Measurements from ENCODE around the gene PHACTR1.
"Not testable (repeated sequence)": the region's sequence is repeated elsewhere in the genome, so short reads cannot be mapped to it uniquely, and the experiment has no call there.

PHACTR1 gene

GRCh38 chr6:12749531-12750379 is 33.2 kb downstream of the PHACTR1 start:
- no peak for DNase-seq (ENCODE audit: low read depth in 2 of 2)

- DNase-seq (ENCODE audit: low read depth in 2 of 2) = no peak
Measured at GRCh38 chr6:12750416-12750815, 33.8 kb downstream of the PHACTR1 start.

GRCh38 chr6:12751694-12752325 is 35.2 kb downstream of the PHACTR1 start:
- peak; percentile 18 to 40 for DNase-seq (ENCODE audit: low read depth in 2 of 2)

GRCh38 chr6:12753036-12753435 is 36.5 kb downstream of the PHACTR1 start:
- DNase-seq (ENCODE audit: low read depth in 2 of 2) = no peak

- DNase-seq (ENCODE audit: low read depth in 2 of 2) = no peak
Measured at GRCh38 chr6:12760226-12760625, 43.7 kb downstream of the PHACTR1 start.

GRCh38 chr6:12760911-12761310 is 44.3 kb downstream of the PHACTR1 start:
- no peak for DNase-seq (ENCODE audit: low read depth in 2 of 2)

GRCh38 chr6:12761376-12762115 is 45.0 kb downstream of the PHACTR1 start:
- no peak for DNase-seq (ENCODE audit: low read depth in 2 of 2)

- not testable (repeated sequence) for DNase-seq (ENCODE audit: low read depth in 2 of 2)
Measured at GRCh38 chr6:12762731-12763434, 46.3 kb downstream of the PHACTR1 start.

GRCh38 chr6:12766365-12766764 is 49.8 kb downstream of the PHACTR1 start:
- no peak for DNase-seq (ENCODE audit: low read depth in 2 of 2)

- DNase-seq (ENCODE audit: low read depth in 2 of 2) = no peak
Measured at GRCh38 chr6:12767016-12767415, 50.4 kb downstream of the PHACTR1 start.

GRCh38 chr6:12769556-12770256 is 53.1 kb downstream of the PHACTR1 start:
- DNase-seq (ENCODE audit: low read depth in 2 of 2) = no peak

GRCh38 chr6:12772416-12772815 is 55.8 kb downstream of the PHACTR1 start:
- DNase-seq (ENCODE audit: low read depth in 2 of 2) = no peak

- DNase-seq (ENCODE audit: low read depth in 2 of 2) = no peak
Measured at GRCh38 chr6:12776291-12776690, 59.7 kb downstream of the PHACTR1 start.

- DNase-seq (ENCODE audit: low read depth in 2 of 2) = no peak
Measured at GRCh38 chr6:12779772-12780171, 63.2 kb downstream of the PHACTR1 start.

- DNase-seq (ENCODE audit: low read depth in 2 of 2) = no peak
Measured at GRCh38 chr6:12782136-12782535, 65.6 kb downstream of the PHACTR1 start.

- DNase-seq (ENCODE audit: low read depth in 2 of 2) = no peak
Measured at GRCh38 chr6:12785301-12785700, 68.7 kb downstream of the PHACTR1 start.

- no peak for DNase-seq (ENCODE audit: low read depth in 2 of 2)
Measured at GRCh38 chr6:12785921-12786320, 69.4 kb downstream of the PHACTR1 start.

GRCh38 chr6:12791371-12791770 is 74.8 kb downstream of the PHACTR1 start:
- no peak for DNase-seq (ENCODE audit: low read depth in 2 of 2)

GRCh38 chr6:12798326-12798725 is 81.8 kb downstream of the PHACTR1 start:
- DNase-seq (ENCODE audit: low read depth in 2 of 2) = no peak

GRCh38 chr6:12800120-12800519 is 83.6 kb downstream of the PHACTR1 start:
- no peak for DNase-seq (ENCODE audit: low read depth in 2 of 2)

GRCh38 chr6:12801141-12801540 is 84.6 kb downstream of the PHACTR1 start:
- no peak for DNase-seq (ENCODE audit: low read depth in 2 of 2)
